Spleen (tissue), 11 donors: ENCODE data around the gene STAM2. TPM values are rescaled to one million over a fixed set of nuclear protein-coding genes. Genes with fewer than 3 reads are reported as not detected.
"Not testable (repeated sequence)": the region's sequence is repeated elsewhere in the genome, so short reads cannot be mapped to it uniquely, and the experiment has no call there.

Source experiments
- DNase-seq: peaks from one replicate; pipeline ENCODE4 v3.0.0-alpha.2; 2020
- H3K27ac ChIP-seq, 8 donors: fragments of 200-600 bp; sonication (generic) in 7 of 8; 1 replicate in 4 of 8; 2 replicates in 4 of 8; pipeline versions ENCODE4 v1.5.0 to v1.8.0; 2016 to 2021; ENCODE audit warnings: inconsistent platforms in 4 of 8, mild to moderate bottlenecking in 4 of 8, moderate library complexity in 1 of 8
- H3K27me3 ChIP-seq, 7 donors: fragments of 200-600 bp; sonication (generic) in 6 of 7; replicated peaks in 1 of 7; 1 replicate in 4 of 7; 2 replicates in 3 of 7; pipeline versions ENCODE4 v1.5.0 to v1.8.0; 2016 to 2021; ENCODE audit warnings: inconsistent platforms in 3 of 7, mild to moderate bottlenecking in 1 of 7
- H3K36me3 ChIP-seq, 6 donors: fragments of 200-600 bp; sonication (generic) in 5 of 6; 1 replicate in 4 of 6; 2 replicates in 2 of 6; pipeline versions ENCODE4 v1.5.0 to v1.8.0; 2016 to 2021; ENCODE audit warnings: inconsistent platforms in 2 of 6
- H3K4me1 ChIP-seq, 6 donors: fragments of 200-600 bp; sonication (generic) in 5 of 6; 1 replicate in 3 of 6; 2 replicates in 3 of 6; pipeline versions ENCODE4 v1.5.0 to v1.8.0; 2016 to 2021; ENCODE audit warnings: inconsistent platforms in 3 of 6
- H3K4me3 ChIP-seq, 8 donors: fragments of 200-600 bp; sonication (generic) in 7 of 8; 1 replicate in 4 of 8; 2 replicates in 4 of 8; pipeline versions ENCODE4 v1.5.0 to v1.8.0; 2016 to 2021; ENCODE audit warnings: inconsistent platforms in 4 of 8, mild to moderate bottlenecking in 4 of 8, moderate library complexity in 2 of 8
- H3K9me3 ChIP-seq, 8 donors: fragments of 200-600 bp; sonication (generic) in 7 of 8; 1 replicate in 4 of 8; 2 replicates in 4 of 8; pipeline versions ENCODE4 v1.5.0 to v1.8.0; 2016 to 2021; ENCODE audit warnings: inconsistent platforms in 4 of 8
- CTCF ChIP-seq, 11 experiments: fragments of 200-600 bp in 7 of 11; fragments of 450-650 bp in 4 of 11; sonication (generic) in 4 of 11; IDR thresholded peaks in 8 of 11; conservative IDR thresholded peaks in 3 of 11; 1 replicate in 7 of 11; 2 replicates in 4 of 11; pipeline versions ENCODE4 v1.4.0 to v1.8.0; 2016 to 2021; ENCODE audit warnings: antibody characterized with exemption in 11 of 11, inconsistent platforms in 4 of 11, mild to moderate bottlenecking in 1 of 11
- POLR2A ChIP-seq, 3 donors: fragments of 450-650 bp; IDR thresholded peaks; one replicate each; pipeline ENCODE4 v1.5.1; 2017; ENCODE audit warnings: antibody characterized with exemption in 3 of 3, mild to moderate bottlenecking in 1 of 3
- POLR2AphosphoS5 ChIP-seq, 3 donors: sonication (generic); formaldehyde crosslinking; IDR thresholded peaks; one replicate each; pipeline ENCODE4 v1.5.1; 2017; ENCODE audit warnings: antibody characterized with exemption in 3 of 3
- WGBS, 5 donors: extraction: QIAGEN DNeasy Blood & Tissue Kit in 3 of 5; methylation state at CpG; one replicate each; pipeline versions ENCODE4 v1.1.5 to v1.1.7; 2013 to 2018; 5-methylcytosine and 5-hydroxymethylcytosine counted together
- intact Hi-C: fragments of 100-400 bp; cut with DNase I; formaldehyde crosslinking; loops from one replicate; pipeline ENCODE4 v1.15.0; 2023; ENCODE audit warnings: low total_unique reads
- polyA plus RNA-seq, 3 donors: library from polyadenylated mRNA; stranded (reverse); fragments of 200-250 nt; gene quantifications; one replicate each; pipeline ENCODE4 v1.2.1, GENCODE V29; 2013
- total RNA-seq, 7 donors: library from RNA; depleted of rRNA in 3 of 7; stranded (reverse); fragments of >200 nt in 3 of 7; fragmentation: NEBNext Ultra II Directional in 4 of 7; extraction: Animal tissue kit (Norgen Biotek cat#: 25700) in 4 of 7; gene quantifications; one replicate each; pipeline versions ENCODE4 v1.1.0 to v1.2.1, GENCODE V29; 2016 to 2021
- donor health status: healthy with polysubstance abuse.
- donor health status: DM: no; HTN: no; CAD: no; lungs with moderate emphysema.
- donor health status: DM: no; HTN: no; CAD: no.
- donor health status: Bipolar disorder and iron deficiency.
- donor health status: healthy.
- donor health status: DM: no; HTN: no; CAD: no.
- donor health status: DM: yes; HTN: yes; CAD: no.

The STAM2 gene
- total and polyA plus RNA-seq, 10 donors = 5.7 to 41.2 (median 31.8) TPM

DNA sequence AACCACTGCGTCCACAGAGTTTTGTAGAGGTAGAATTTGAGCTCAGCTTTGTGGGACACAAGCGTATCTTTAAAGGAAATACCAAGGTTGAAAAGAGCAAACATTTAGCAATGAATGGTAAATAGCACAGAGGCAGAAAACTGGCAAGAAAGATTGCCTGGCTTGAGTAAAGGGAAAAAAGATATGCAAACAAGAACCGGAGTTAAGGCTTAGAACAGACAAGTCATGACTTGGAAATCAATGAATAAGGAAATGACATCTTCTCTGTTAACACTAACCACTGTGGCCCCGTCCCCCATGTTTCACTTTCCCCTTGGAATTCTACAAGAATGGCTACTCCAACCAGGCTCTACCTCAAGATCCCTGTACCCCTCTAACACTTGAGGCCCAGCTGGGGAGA, 3.8 kb downstream of the STAM2 start:
- WGBS, 5 donors = 57 to 71% (median 61%) methylated on average over 4 of the region's 4 CpGs
- TF ChIP-seq CTCF (IDR thresholded peaks at IDR 0.05 in 8 of 11, conservative IDR thresholded peaks at IDR 0.05 in 3 of 11) = no peak
- TF ChIP-seq POLR2AphosphoS5 (IDR thresholded peaks at IDR 0.05) = no peak
- H3K9me3 ChIP-seq = no peaks in the 10 kb centered on the region
- no peak for DNase-seq
- H3K27ac ChIP-seq = peak overlapping the region in 5 of 8 donors; percentile 5 to 56 (median 43)
- no peaks in the 10 kb centered on the region for H3K27me3 ChIP-seq
- no peak overlapping the region for H3K4me3 ChIP-seq
- H3K36me3 ChIP-seq = peaks cover 0 to 5% (median 0%) of the 10 kb centered on the region in 6 donors
- intact Hi-C loops = no loop called here
- peaks cover 20 to 89% (median 68%) of the 10 kb centered on the region in 6 donors for H3K4me1 ChIP-seq

DNA sequence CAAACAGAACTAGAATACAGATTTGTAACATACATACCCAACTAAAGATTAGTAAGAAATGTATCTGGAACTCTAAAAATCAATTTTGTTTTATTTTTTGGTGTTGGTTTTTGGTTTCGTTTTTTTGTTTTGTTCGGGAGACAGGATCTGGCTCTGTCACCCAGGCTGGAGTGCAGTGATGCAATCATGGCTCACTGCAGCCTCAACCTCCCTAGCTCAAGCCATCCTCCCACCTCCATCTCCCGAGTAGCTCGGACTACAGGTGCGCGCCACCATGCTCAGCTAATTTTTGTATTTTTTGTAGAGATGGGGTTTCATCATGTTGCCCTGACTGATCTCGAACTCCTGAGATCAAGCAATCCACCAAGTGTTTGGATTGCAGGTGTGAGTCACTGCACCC, 6.4 kb downstream of the STAM2 start:
- peaks cover 24 to 95% (median 73%) of the 10 kb centered on the region in 6 donors for H3K4me1 ChIP-seq
- DNase-seq = not testable (repeated sequence)

GRCh38 chr2:152167470-152167869, 8.1 kb downstream of the STAM2 start:
- WGBS, 5 donors = 91 to 100% (median 98%) methylated on average over 1 of the region's 1 CpG
- H3K4me3 ChIP-seq, intact Hi-C loops, H3K9me3 ChIP-seq, H3K36me3 ChIP-seq, H3K27me3 ChIP-seq, DNase-seq: not testable (repeated sequence)
- H3K27ac ChIP-seq = peak overlapping the region in 3 of 8 donors; percentile 2 to 34 (median 8)
- H3K4me1 ChIP-seq = peaks cover 16 to 79% (median 60%) of the 10 kb centered on the region in 6 donors

More for the DNA sequence above, 6.4 kb downstream of the STAM2 start:
- H3K4me3 ChIP-seq, intact Hi-C loops, H3K9me3 ChIP-seq, H3K27me3 ChIP-seq, H3K27ac ChIP-seq, H3K36me3 ChIP-seq: not testable (repeated sequence)
- whole genome bisulfite sequencing, 5 donors = 77 to 93% (median 83%) methylated on average over 7 of the region's 7 CpGs

DNA sequence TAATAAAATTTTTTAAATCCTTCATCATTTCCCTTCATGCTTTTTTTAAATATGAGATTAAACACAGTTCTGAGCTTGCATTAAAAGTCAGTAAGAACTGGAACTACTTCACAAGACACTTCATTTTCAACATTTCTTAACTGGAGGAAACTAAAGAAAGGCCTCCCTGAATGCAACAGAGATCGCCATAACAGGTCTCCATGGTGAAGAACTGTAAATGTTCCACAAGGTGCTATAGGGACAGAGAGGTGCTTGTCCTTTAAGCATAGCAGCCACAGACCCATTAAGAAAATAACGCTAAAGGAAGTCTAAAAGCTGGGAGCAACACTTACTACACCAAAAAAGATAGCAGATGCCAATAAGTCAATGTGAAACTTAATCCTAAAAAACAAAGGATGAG, 8.5 kb downstream of the STAM2 start:
- Histone ChIP-seq H3K27ac (peak overlapping the region in 3 of 8 donors; percentile 2 to 34 (median 8)), H3K4me3 (no peak overlapping the region), H3K9me3 (no peaks in the 10 kb centered on the region), H3K27me3 (no peaks in the 10 kb centered on the region), H3K36me3 (peaks cover 0 to 5% (median 0%) of the 10 kb centered on the region in 6 donors), H3K4me1 (peaks cover 16 to 76% (median 55%) of the 10 kb centered on the region in 6 donors)
- 31 to 46% (median 35%) methylated on average over 2 of the region's 2 CpGs for WGBS, 5 donors
- intact Hi-C loops = no loop called here
- no peak for DNase-seq
- TF ChIP-seq POLR2AphosphoS5 (IDR thresholded peaks at IDR 0.05) = no peak
- no peak for TF ChIP-seq CTCF (IDR thresholded peaks at IDR 0.05 in 8 of 11, conservative IDR thresholded peaks at IDR 0.05 in 3 of 11)
- TF ChIP-seq POLR2A (IDR thresholded peaks at IDR 0.05) = no peak

DNA sequence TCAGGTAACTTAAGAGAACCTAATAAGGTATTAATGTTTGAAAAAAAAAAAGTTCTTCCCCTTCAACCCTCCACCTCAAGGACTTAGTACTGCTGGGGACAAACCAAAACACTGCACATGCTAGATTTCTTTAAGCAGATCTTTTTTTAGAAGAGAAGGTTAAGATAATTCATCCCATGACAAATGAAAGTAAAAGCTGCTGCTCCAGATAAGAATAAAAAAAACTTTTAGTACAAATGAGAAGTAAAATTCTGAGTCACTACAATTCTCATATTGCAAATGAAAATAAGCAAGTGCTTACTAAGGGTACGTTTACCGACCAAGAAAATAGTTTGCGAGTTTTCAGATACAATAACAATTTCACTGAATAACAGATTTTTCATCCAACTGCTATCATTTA, 8.9 kb downstream of the STAM2 start:
- Histone ChIP-seq H3K27me3 (no peaks in the 10 kb centered on the region), H3K36me3 (peaks cover 0 to 5% (median 0%) of the 10 kb centered on the region in 6 donors), H3K27ac (peak overlapping the region in 3 of 8 donors; percentile 2 to 34 (median 8)), H3K4me3 (no peak overlapping the region), H3K9me3 (no peaks in the 10 kb centered on the region), H3K4me1 (peaks cover 16 to 76% (median 51%) of the 10 kb centered on the region in 6 donors)
- intact Hi-C loops = no loop called here
- DNase-seq = no peak
- TF ChIP-seq POLR2A (IDR thresholded peaks at IDR 0.05) (no peak), CTCF (IDR thresholded peaks at IDR 0.05 in 8 of 11, conservative IDR thresholded peaks at IDR 0.05 in 3 of 11) (no peak), POLR2AphosphoS5 (IDR thresholded peaks at IDR 0.05) (no peak)
- WGBS, 5 donors = 25 to 36% (median 30%) methylated on average over 3 of the region's 3 CpGs
